ENCODE measurements around the gene LAMC1.
A peak's percentile ranks its signal among the peaks of the same experiment; 100 is the strongest.
"Not testable (repeated sequence)": the region's sequence is repeated elsewhere in the genome, so short reads cannot be mapped to it uniquely, and the experiment has no call there.

Gene LAMC1

GRCh38 chr1:183114441-183114840, 91.2 kb downstream of the LAMC1 start:
- no peak for DNase-seq

GRCh38 chr1:183116416-183116815, 93.2 kb downstream of the LAMC1 start:
- DNase-seq: no peak

- DNase-seq: no peak
Observed at GRCh38 chr1:183121609-183122008, 98.4 kb downstream of the LAMC1 start.

- peak; percentile 67 for DNase-seq
Observed at GRCh38 chr1:183124259-183124658, 101.0 kb downstream of the LAMC1 start.

- DNase-seq: no peak
Observed at GRCh38 chr1:183125279-183125999, 102.2 kb downstream of the LAMC1 start.

GRCh38 chr1:183126000-183126366, 102.8 kb downstream of the LAMC1 start:
- DNase-seq: no peak

- no peak for DNase-seq
Observed at GRCh38 chr1:183126528-183126927, 103.3 kb downstream of the LAMC1 start.

- no peak for DNase-seq
Observed at GRCh38 chr1:183129921-183130690, 106.9 kb downstream of the LAMC1 start.

- DNase-seq: no peak
Observed at GRCh38 chr1:183131166-183131565, 107.9 kb downstream of the LAMC1 start.

- no peak for DNase-seq
Observed at GRCh38 chr1:183135336-183135735, 112.1 kb downstream of the LAMC1 start.

GRCh38 chr1:183137782-183138181, 114.6 kb downstream of the LAMC1 start:
- no peak for DNase-seq

- no peak for DNase-seq
Observed at GRCh38 chr1:183138301-183138700, 115.1 kb downstream of the LAMC1 start.

GRCh38 chr1:183139281-183139942, 116.2 kb downstream of the LAMC1 start:
- no peak for DNase-seq

GRCh38 chr1:183140633-183141032, 117.4 kb downstream of the LAMC1 start:
- no peak for DNase-seq

GRCh38 chr1:183142171-183142570, 119.0 kb downstream of the LAMC1 start:
- DNase-seq: no peak

- DNase-seq: no peak
Observed at GRCh38 chr1:183143576-183144315, 120.5 kb downstream of the LAMC1 start.

- DNase-seq: no peak
Observed at GRCh38 chr1:183144752-183145151, 121.5 kb downstream of the LAMC1 start.

GRCh38 chr1:183147735-183148134, 124.5 kb downstream of the LAMC1 start:
- DNase-seq: no peak

- DNase-seq: no peak
Observed at GRCh38 chr1:183148599-183148998, 125.4 kb downstream of the LAMC1 start.

GRCh38 chr1:183149273-183149672, 126.1 kb downstream of the LAMC1 start:
- no peak for DNase-seq

GRCh38 chr1:183150032-183150431, 126.8 kb downstream of the LAMC1 start:
- DNase-seq: not testable (repeated sequence)

GRCh38 chr1:183150445-183150844, 127.2 kb downstream of the LAMC1 start:
- no peak for DNase-seq

- no peak for DNase-seq
Observed at GRCh38 chr1:183152180-183152579, 129.0 kb downstream of the LAMC1 start.
